HUDEP-2 (cell line): ENCODE data around the gene FOXD4L5.
"Not testable (repeated sequence)": the region's sequence is repeated elsewhere in the genome, so short reads cannot be mapped to it uniquely, and the experiment has no call there.

Source experiments
- DNase-seq, 76 experiments: peaks; one replicate each; lab custom pipeline; 2025; ENCODE audit not compliant: unreplicated experiment in 76 of 76; lab: John Stamatoyannopoulos, UW

FOXD4L5 gene

DNA sequence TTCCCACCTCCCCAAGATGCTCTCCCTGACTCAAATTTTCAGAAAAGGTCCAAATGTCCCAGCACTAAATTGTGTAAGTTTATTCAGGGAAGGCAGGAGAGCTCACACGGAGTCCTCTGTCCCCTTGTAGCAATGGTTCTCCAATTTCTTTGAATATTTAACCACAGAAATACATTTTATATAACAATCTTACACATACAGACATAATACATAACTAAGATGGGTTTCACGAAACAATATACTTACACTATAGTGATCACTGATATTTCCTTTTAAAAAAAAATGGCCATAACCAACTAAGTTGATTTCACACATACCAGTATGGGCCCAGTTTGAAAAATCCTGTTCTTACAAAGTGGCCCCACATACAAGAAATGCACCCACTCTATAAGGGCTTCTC lies at the start of gene FOXD4L5:
FOXD4L5 (minus strand) TSS at position 101 of the 400 bp plus-strand sequence. CDS start 832 bp downstream, outside the sequence.
- DNase-seq, result not testable (repeated sequence)

DNA sequence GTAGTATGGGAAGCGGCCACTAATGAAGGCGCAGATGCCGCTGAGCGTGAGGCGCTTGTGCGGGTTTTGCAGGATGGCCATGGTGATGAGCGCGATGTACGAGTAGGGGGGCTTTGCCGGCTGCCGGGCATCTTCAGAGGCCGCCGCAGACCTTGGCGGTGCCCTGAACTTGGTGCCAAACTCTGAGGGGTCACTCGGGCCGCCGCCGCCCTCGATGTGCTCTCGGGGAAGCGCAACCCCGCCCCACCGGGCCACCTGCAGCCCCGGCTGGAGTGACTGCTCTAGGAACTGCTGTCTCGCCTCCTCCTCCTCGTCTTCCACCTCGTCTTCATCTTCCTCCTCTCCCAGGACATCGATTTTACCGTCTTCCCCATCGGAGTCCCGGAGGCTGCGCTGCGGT lies 1.1 kb downstream of the FOXD4L5 start:
- not testable (repeated sequence) for DNase-seq

DNA sequence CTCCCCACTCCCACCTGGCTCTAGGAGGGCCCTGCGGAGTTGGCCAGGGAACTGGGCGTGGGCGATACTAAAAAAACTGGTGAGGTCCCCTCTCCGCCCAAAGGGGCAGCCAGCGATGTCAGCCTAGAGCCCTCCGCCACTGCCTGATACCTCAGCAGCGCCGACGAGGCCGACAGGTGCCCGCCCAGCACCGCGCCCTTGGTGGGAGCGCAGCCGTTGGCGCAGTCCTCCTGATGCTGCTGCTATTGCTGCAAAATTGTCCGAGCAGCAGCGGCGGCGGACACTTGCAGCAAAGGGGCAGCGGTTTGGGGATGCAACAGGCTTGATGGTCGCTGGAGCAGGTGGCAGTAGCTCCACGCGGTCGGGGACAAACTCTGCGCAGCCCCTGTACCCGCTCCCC lies 2.0 kb downstream of the FOXD4L5 start:
- not testable (repeated sequence) for DNase-seq
